AG10803 (cell line): ENCODE measurements around the gene DDX24.

Source experiments
- DNase-seq: peaks from one replicate; pipeline ENCODE4 v3.0.0; 2010; ENCODE audit warnings: low read depth
- H3K4me3 ChIP-seq: 2 replicates; pipeline ENCODE4 v1.5.1; 2011; ENCODE audit warnings: mild to moderate bottlenecking, low read length, control low read depth
- CTCF ChIP-seq: conservative IDR thresholded peaks from 2 replicates; pipeline ENCODE4 v1.5.1; 2011; ENCODE audit warnings: mild to moderate bottlenecking, low read length, control low read depth, inconsistent platforms

DDX24 gene

GRCh38 chr14:94052662-94053061 lies 28.3 kb downstream of the DDX24 start:
- DNase-seq, result no peak
- no peak overlapping the region for H3K4me3 ChIP-seq
- no peak for TF ChIP-seq CTCF

GRCh38 chr14:94052199-94052598 lies 28.8 kb downstream of the DDX24 start:
- no peak for TF ChIP-seq CTCF
- no peak overlapping the region for H3K4me3 ChIP-seq
- no peak for DNase-seq

- no peak overlapping the region for H3K4me3 ChIP-seq
- TF ChIP-seq CTCF, result no peak
- no peak for DNase-seq
These were observed 29.2 kb downstream of the DDX24 start for GRCh38 chr14:94051779-94052178.

GRCh38 chr14:94051115-94051514 lies 29.9 kb downstream of the DDX24 start:
- peak; percentile 37 for DNase-seq
- TF ChIP-seq CTCF, result peak; percentile 53
- no peak overlapping the region for H3K4me3 ChIP-seq

GRCh38 chr14:94050231-94050880 lies 30.6 kb downstream of the DDX24 start:
- DNase-seq, result no peak
- H3K4me3 ChIP-seq, result no peak overlapping the region
- TF ChIP-seq CTCF, result no peak

- TF ChIP-seq CTCF, result no peak
- no peak for DNase-seq
- H3K4me3 ChIP-seq, result no peak overlapping the region
These were observed 31.4 kb downstream of the DDX24 start for GRCh38 chr14:94049625-94050023.
